GM18907 (cell line): Measurements from ENCODE around the gene RAB3C.
A peak's percentile ranks its signal among the peaks of the same experiment; 100 is the strongest.

ENCODE experiments used
- ATAC-seq: cut with Tn5 transposase; IDR thresholded peaks from one replicate; pipeline ENCODE4 v1.9.1; 2021; ENCODE audit warnings: mild to moderate bottlenecking, moderate library complexity; ENCODE audit not compliant: unreplicated experiment

RAB3C gene

DNA sequence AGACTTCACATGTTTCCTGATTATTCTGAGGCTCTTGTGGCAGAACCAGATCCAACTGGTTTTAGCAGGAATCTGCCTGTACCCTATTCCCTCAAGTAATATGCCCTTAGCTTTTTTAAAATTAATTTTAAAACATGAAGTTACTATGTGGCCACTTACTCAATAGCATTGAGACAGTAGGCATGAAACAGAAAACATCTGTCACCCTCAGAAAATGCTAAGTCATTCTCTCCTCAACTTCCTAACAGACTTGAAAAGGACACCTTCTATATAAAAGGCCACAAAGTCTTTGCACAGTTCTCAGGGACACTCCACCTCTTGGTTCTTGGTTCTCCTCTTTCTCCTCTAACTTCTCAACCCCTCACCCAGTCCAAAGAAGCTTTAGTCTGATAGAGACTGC, 277.8 kb downstream of the RAB3C start:
- no peak for ATAC-seq

DNA sequence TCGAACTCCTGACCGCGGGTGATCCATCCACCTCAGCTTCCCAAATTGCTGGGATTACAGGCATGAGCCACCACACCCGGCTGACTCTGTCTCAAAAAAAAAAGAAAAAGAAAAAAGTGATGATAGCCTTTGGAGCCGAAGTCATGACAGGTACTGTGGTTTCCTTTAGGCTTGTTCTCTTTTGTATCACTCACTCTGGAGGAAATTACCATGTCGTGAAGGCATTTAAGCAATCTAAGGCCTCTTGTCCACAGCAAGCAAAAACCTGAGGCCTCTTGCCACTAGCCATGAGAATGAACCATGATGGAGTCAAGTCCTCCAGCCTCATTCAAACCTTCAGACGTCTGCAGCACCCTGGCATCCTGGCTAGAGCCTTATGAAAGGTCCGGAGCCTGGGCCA, 286.1 kb downstream of the RAB3C start:
- ATAC-seq, result no peak

GRCh38 chr5:58871648-58872242, 288.9 kb downstream of the RAB3C start:
- peak; percentile 66 for ATAC-seq

DNA sequence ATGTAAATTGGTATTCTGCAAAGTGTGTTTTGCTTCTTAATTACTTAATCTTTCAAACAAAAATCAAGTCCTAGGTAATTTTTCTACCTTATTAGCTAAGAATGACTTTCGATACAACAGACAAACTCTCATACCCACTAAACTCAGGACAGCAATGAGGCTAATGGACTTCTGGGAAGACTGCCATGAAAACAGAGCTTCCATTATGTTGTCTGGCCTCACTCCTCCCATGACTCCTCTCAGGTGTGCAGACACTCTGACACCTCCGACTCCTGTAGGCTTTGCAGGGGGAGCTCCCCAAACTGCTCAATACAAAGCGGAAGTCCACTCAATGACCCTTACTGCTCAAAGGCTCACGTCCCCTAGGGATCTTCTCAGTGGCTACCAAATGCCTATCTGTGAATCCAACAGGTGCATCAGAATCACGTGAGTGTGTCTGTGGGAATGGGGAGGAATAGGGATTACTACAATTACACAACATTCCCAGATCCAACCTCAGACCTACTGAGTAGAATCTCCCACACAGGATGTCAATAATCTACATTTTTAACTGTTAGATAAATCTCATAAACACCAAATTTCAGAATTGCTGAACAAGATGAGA, 289.9 kb downstream of the RAB3C start:
- ATAC-seq, result no peak

- ATAC-seq, result no peak
Measured at GRCh38 chr5:58875599-58875998, 292.7 kb downstream of the RAB3C start.

- ATAC-seq, result peak; percentile 85
Measured at GRCh38 chr5:58885260-58885659, 302.4 kb downstream of the RAB3C start.

DNA sequence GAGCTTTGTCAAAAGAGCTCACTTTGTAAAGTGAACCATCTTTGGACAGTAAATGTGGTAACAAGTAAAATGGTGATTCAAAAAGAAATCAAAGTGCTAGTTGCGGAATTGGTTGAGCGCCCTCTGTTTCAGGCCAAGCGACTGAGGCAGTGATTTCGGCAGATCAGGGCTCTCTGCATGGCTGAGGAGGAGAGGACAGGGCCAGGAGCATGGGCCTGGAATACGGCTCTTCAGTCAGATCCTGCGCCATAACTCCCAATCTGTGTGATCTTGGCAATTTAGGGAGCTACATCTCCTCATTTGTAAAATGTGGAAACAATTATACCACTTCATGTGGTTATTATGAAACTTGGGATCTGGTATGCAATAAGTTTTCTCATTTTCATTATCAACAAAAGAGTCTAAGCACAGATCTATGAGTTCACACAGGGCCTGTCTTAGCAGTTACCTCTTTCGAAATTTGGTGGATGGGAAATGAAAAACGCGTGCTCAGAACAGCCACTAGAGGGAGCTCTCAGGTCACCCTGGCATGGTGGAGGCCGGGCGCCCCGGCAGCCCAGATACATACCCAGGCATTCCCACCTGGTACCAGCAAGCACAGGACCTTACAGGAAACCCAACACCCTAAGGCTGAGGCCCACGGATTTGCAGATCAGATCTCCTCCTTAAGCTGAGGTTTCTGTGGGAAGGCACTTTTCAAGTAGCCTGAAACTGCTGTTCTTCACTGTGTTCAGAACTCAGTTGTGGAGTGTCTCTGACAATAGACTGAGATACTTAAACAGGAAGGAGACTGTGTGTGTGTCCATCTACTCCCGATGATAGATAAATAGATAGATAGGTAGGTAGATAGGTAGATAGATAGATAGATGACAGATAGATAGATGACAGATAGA, 303.7 kb downstream of the RAB3C start:
- peak; percentile 78 for ATAC-seq

DNA sequence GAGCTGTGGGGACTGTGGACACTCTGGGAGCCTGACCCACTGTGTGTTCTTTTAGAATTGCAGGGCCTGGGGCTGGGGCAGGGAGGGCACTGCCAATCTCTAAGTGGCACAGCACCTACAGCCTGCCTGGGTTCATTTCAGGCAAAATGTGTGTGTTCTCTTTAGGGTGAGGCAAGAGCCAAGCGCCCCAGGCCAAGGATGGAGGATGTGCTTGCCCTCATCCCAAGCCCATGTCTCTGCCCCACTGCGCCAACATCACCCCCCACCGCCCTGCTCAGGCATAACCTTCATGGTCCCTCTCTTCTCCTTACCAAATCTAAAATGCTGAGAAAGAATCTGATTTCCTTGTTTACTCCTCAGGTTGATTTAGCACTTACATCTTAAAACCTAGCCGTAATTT, 304.4 kb downstream of the RAB3C start:
- no peak for ATAC-seq

DNA sequence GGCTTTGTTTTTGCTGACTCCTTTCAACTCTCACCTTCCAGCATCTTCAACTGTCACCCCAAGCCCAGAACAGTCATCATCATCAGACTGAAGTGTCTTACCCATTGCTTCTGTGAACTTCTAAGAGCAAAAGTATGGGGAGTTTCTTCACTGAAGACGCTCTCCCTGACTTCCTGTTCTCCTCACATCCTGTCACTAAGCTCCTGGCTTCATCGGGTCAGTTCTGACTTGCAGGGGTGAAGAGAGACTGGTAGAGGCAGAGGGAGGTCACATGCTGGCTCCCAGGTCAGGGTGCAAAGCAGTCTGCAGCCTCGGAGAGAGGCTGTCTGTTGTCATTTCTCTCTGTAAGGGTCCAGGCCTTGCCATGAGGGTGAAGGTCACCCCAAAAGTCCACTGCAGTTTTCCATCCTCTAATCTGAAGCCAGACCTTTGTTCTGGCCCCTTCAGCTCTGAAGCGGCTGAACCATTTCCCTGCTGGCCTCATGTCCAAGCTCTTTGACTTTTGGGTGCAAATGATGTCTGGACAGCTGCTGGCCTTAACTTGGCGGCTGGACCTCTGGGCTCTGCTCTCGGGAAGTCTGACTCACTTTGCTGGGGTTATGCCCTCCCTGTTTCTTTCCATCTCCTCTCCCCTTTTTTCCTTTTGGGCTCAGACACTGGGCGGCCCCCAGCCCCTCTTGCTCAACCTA, 305.0 kb downstream of the RAB3C start:
- no peak for ATAC-seq

- ATAC-seq, result no peak
Measured at GRCh38 chr5:58890265-58890664, 307.4 kb downstream of the RAB3C start.

GRCh38 chr5:58890701-58891085, 307.8 kb downstream of the RAB3C start:
- ATAC-seq, result no peak

GRCh38 chr5:58891086-58891970, 308.5 kb downstream of the RAB3C start:
- ATAC-seq, result peak; percentile 52

DNA sequence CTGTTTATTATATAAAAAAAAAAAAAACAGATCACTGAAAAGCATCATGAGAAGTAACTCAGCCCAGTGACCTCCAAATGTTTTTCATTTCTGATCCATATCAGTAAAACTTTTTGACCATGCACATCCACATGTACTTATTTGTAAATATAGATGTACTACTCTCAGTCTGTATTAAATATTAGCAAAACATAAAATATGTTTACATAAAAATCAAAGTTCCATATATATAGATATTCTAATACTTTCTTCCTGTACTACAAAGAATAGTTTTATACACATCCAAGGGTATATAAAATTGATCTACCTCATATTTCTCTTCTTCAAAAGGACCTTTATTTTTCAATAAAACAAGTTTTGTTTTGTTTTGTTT, 309.1 kb downstream of the RAB3C start:
- ATAC-seq, result no peak

- ATAC-seq, result no peak
Measured at GRCh38 chr5:58893551-58893950, 310.7 kb downstream of the RAB3C start.

DNA sequence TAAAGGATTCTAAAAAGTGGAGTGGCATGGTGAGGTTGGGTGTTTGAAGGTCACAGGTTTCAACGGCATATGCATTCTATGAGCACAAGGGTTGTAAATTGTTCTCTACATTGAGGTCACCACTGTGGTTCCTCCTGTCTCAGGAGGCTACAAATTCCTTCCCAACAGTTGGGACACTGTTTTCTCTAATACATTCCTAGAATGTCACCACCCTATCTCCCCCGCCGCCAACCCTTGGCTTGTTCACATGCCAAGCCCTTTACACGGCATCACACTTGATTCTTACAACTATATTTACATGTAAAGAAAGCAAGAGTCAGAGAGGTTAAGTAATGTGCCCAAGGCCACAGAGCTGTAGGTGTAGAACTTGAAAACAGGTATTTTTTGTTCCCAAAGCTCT, 315.1 kb downstream of the RAB3C start:
- no peak for ATAC-seq

DNA sequence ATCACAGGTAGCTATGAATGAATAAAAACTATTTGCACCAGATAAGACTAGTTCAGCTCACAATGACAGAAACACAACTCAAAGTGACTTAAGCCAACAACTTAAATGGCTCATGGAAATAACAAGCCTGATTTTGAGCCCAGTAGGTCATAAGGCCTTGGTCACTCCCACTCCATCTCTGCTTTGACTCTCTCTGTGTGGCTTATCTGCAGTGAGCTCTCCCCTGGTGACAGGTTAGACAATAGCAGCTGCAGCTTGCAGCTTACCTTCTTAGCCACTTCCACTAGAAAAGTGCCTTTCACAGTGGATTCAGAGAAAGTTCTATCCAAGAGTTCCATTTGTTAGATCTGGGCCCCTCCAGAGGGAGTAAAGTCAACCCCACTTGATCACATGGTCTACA, 315.7 kb downstream of the RAB3C start:
- ATAC-seq, result no peak

DNA sequence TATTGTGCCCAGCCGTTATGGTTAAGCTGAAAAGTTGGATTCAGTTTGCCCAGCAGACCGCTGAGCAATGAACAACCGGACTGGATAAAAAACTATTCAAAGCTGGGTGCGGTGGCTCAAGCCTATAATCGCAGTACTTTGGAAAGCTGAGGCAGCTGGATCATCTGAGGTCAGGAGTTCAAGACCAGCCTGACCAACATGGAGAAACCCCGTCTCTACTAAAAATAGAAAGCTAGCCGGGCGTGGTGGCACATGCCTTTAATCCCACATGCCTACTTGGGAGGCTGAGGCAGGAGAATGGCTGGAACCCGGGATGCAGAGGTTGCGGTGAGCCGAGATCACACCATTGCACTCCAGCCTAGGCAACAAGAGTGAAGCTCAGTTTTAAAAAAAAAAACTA, 318.4 kb downstream of the RAB3C start:
- no peak for ATAC-seq

DNA sequence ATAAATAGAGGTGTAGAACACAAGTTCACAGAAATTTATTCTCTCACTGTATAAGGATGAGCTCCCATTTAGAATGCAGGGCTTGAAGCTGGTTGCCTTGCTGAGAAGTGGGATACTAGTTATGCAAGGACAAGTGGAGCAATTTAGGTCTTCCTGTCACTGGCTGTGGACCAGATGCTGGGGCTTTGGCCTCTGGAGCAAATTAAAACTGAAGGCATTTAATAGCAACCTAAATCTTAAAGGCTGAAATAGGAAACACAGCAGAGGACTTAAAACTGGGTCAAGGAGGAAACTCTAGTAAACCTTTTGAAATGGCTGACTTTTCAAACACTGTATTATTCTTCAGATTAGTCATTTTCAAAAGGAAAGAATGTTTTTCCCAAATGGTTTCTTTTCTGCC, 319.4 kb downstream of the RAB3C start:
- no peak for ATAC-seq

GRCh38 chr5:58902765-58903164, 319.9 kb downstream of the RAB3C start:
- no peak for ATAC-seq

DNA sequence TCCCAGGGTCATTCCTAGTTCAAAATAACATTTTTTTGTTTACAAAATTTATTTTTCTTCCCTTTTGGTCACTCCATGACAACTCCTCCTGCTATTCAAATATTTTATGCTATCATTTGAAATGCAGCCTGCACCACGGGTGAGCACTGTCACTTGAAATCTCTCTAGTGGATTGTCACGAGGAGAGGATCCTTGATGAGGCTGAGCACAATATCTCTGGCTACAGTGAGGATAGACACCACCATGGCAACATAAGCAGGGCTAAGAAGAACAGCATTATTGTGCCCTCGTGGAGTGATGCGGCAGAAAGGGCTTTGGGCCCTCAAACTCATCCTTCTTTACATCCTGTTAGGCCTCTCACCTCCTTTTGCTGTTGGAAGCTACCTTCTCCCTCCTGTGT, 321.9 kb downstream of the RAB3C start:
- ATAC-seq, result no peak

DNA sequence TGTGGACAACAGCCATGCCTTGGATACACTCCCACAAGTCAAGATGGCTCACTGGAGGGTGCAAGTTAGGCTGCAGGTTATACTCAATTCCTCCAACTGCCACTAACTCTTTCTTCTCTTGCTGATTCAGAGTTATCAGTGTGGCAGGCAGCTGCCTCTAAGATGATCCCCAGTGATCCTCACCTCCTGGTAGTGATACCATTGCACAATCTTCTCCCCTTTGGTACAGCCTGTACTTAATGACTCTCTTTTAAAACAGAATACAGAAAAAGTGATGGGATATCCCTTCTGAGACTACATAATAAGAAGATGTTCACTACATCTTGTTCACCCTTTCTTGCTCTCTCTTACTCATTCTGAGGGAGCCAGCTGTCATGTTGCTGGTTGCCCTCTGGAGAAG, 323.1 kb downstream of the RAB3C start:
- no peak for ATAC-seq
